GM10847 (cell line): ENCODE results near the gene ARHGAP19.

Experiments used
- POLR2A ChIP-seq: IDR thresholded peaks from 2 replicates; pipeline ENCODE4 v1.6.1; 2011; ENCODE audit not compliant: insufficient read length; ENCODE audit errors: extremely low read depth

Gene ARHGAP19

GRCh38 chr10:97307866-97308780 lies 15.7 kb upstream of the ARHGAP19 start:
- no peak for TF ChIP-seq POLR2A

- no peak for TF ChIP-seq POLR2A
Measured at GRCh38 chr10:97307441-97307840, 15.0 kb upstream of the ARHGAP19 start.

GRCh38 chr10:97302088-97302791 lies 9.8 kb upstream of the ARHGAP19 start:
- TF ChIP-seq POLR2A, result no peak

- no peak for TF ChIP-seq POLR2A
Measured at GRCh38 chr10:97300980-97301379, 8.5 kb upstream of the ARHGAP19 start.

GRCh38 chr10:97298223-97298571 lies 5.8 kb upstream of the ARHGAP19 start:
- no peak for TF ChIP-seq POLR2A

- TF ChIP-seq POLR2A, result no peak
Measured at GRCh38 chr10:97297556-97298222, 5.3 kb upstream of the ARHGAP19 start.

GRCh38 chr10:97292862-97293198 lies 393 bp upstream of the ARHGAP19 start:
- TF ChIP-seq POLR2A, result no peak

GRCh38 chr10:97291357-97292096 lies 910 bp downstream of the ARHGAP19 start:
- TF ChIP-seq POLR2A, result no peak

- TF ChIP-seq POLR2A, result no peak
Measured at GRCh38 chr10:97280783-97281182, 11.7 kb downstream of the ARHGAP19 start.

- TF ChIP-seq POLR2A, result no peak
Measured at GRCh38 chr10:97279121-97279815, 13.2 kb downstream of the ARHGAP19 start.

GRCh38 chr10:97278491-97278989 lies 13.9 kb downstream of the ARHGAP19 start:
- no peak for TF ChIP-seq POLR2A

GRCh38 chr10:97277551-97277950 lies 14.9 kb downstream of the ARHGAP19 start:
- TF ChIP-seq POLR2A, result no peak

GRCh38 chr10:97274828-97275227 lies 17.6 kb downstream of the ARHGAP19 start:
- no peak for TF ChIP-seq POLR2A

GRCh38 chr10:97273700-97274099 lies 18.7 kb downstream of the ARHGAP19 start:
- no peak for TF ChIP-seq POLR2A
